Lower leg skin (tissue), 4 donors: ENCODE results near the gene TPM1. TPM values are rescaled to one million over a fixed set of nuclear protein-coding genes. Genes with fewer than 3 reads are reported as not detected.

ENCODE experiments used
- DNase-seq, 2 donors: peaks; one replicate each; pipeline ENCODE4 v3.0.0-alpha.2; 2019; ENCODE audit warnings: low spot score in 2 of 2
- H3K4me3 ChIP-seq: fragments of 200-600 bp; sonication (generic); 2 replicates; pipeline ENCODE4 v1.5.1; 2017; ENCODE audit warnings: mild to moderate bottlenecking, low read depth; ENCODE audit not compliant: poor library complexity, severe bottlenecking
- CTCF ChIP-seq, 3 donors: fragments of 450-650 bp; IDR thresholded peaks; one replicate each; pipeline ENCODE4 v1.5.1; 2016; ENCODE audit warnings: antibody characterized with exemption in 3 of 3, mild to moderate bottlenecking in 3 of 3, moderate library complexity in 2 of 3
- POLR2A ChIP-seq, 2 donors: fragments of 450-650 bp; IDR thresholded peaks; one replicate each; pipeline ENCODE4 v1.6.1; 2016 to 2017; ENCODE audit warnings: antibody characterized with exemption in 2 of 2, mild to moderate bottlenecking in 1 of 2, moderate library complexity in 1 of 2
- WGBS, 2 donors: methylation state at CpG; one replicate each; pipeline ENCODE4 v1.1.5; 2018; 5-methylcytosine and 5-hydroxymethylcytosine counted together
- intact Hi-C: fragments of 100-400 bp; cut with DNase I; formaldehyde crosslinking; loops from one replicate; pipeline ENCODE4 v1.15.0; 2023; ENCODE audit warnings: low total_unique reads
- total RNA-seq, 4 donors: library from RNA; depleted of rRNA; stranded (reverse); fragments of >200 nt; gene quantifications; one replicate each; pipeline ENCODE4 v1.1.0, GENCODE V29; 2016

Gene TPM1
- total RNA-seq, 4 donors from 2014 or later = 67.6 to 193 (median 95.9) TPM

GRCh38 chr15:63042877-63043334 lies 359 bp downstream of the TPM1 start:
- H3K4me3 ChIP-seq = peak overlapping the region; percentile 40
- no peak for TF ChIP-seq POLR2A (IDR thresholded peaks at IDR 0.05)
- TF ChIP-seq CTCF (IDR thresholded peaks at IDR 0.05) = no peak
- no peak for DNase-seq
- WGBS, 2 donors = 0 to 1% methylated on average over 19 to 29 of the region's 31 CpGs
- intact Hi-C loops = no loop called here

- intact Hi-C loops = no loop called here
- 1 to 2% methylated on average over 24 to 37 of the region's 54 CpGs for WGBS, 2 donors
- H3K4me3 ChIP-seq = peak overlapping the region; percentile 40
- DNase-seq = no peak
- TF ChIP-seq CTCF (IDR thresholded peaks at IDR 0.05) (no peak), POLR2A (IDR thresholded peaks at IDR 0.05) (no peak)
These were observed 959 bp downstream of the TPM1 start for GRCh38 chr15:63043335-63044076.

- TF ChIP-seq POLR2A (IDR thresholded peaks at IDR 0.05) (no peak), CTCF (IDR thresholded peaks at IDR 0.05) (no peak)
- H3K4me3 ChIP-seq = peak overlapping the region; percentile 40
- WGBS, 2 donors = 54 to 55% methylated on average over 7 of the region's 7 CpGs
- DNase-seq = no peak
- intact Hi-C loops = no loop called here
These were observed 1.6 kb downstream of the TPM1 start for GRCh38 chr15:63044077-63044644.

- peak overlapping the region; percentile 40 for H3K4me3 ChIP-seq
- intact Hi-C loops = no loop called here
- TF ChIP-seq CTCF (IDR thresholded peaks at IDR 0.05) (no peak), POLR2A (IDR thresholded peaks at IDR 0.05) (no peak)
- no peak for DNase-seq
- 40 to 50% methylated on average over 6 of the region's 6 CpGs for WGBS, 2 donors
These were observed 2.3 kb downstream of the TPM1 start for GRCh38 chr15:63044645-63045464.

GRCh38 chr15:63045465-63045840 lies 2.9 kb downstream of the TPM1 start:
- no peak for DNase-seq
- no peak for TF ChIP-seq CTCF (IDR thresholded peaks at IDR 0.05)
- TF ChIP-seq POLR2A (IDR thresholded peaks at IDR 0.05) = no peak
- 28 to 31% methylated on average over 3 of the region's 3 CpGs for WGBS, 2 donors
- no peak overlapping the region for H3K4me3 ChIP-seq
- intact Hi-C loops = no loop called here
